Activated CD4-positive, alpha-beta T cell treated with anti-CD3 and anti-CD28 coated beads, Interleukin-2, amount 10 ng/mL, durations not matched to agents 24 days and 14 days (primary cell): Measurements from ENCODE around the gene RHOF. TPM values are rescaled to one million over a fixed set of nuclear protein-coding genes. Genes with fewer than 3 reads are reported as not detected.
A peak's percentile ranks its signal among the peaks of the same experiment; 100 is the strongest.

ENCODE experiments used
- DNase-seq: peaks from one replicate; pipeline ENCODE4 v3.0.0; 2022
- H3K27ac Mint-ChIP-seq: one replicate; pipeline ENCODE4 v1.8.0; 2022; ENCODE audit warnings: mild to moderate bottlenecking, mixed read lengths
- H3K27me3 Mint-ChIP-seq: one replicate; pipeline ENCODE4 v1.8.0; 2022; ENCODE audit warnings: mixed read lengths
- H3K36me3 Mint-ChIP-seq: one replicate; pipeline ENCODE4 v1.8.0; 2022; ENCODE audit warnings: low read depth, mild to moderate bottlenecking, mixed read lengths
- H3K4me1 Mint-ChIP-seq: one replicate; pipeline ENCODE4 v1.8.0; 2021; ENCODE audit warnings: mixed read lengths
- H3K4me3 Mint-ChIP-seq: one replicate; pipeline ENCODE4 v1.8.0; 2022; ENCODE audit warnings: mild to moderate bottlenecking, moderate library complexity, mixed read lengths
- H3K9me3 Mint-ChIP-seq: one replicate; pipeline ENCODE4 v1.8.0; 2021; ENCODE audit warnings: mixed read lengths
- intact Hi-C: fragments of 100-400 bp; cut with micrococcal nuclease; formaldehyde crosslinking; loops from one replicate; pipeline ENCODE4 v1.15.1; 2023
- total RNA-seq: library from RNA; stranded (reverse); gene quantifications from 2 replicates; pipeline ENCODE4 v1.2.3, GENCODE V29; 2022

The RHOF gene
- total RNA-seq, 1 donor from 2014 or later, result 114 TPM

- H3K27me3 Mint-ChIP-seq, result no peaks in the 10 kb centered on the region
- no peaks in the 10 kb centered on the region for H3K9me3 Mint-ChIP-seq
- intact Hi-C loops, result no loop called here
- H3K27ac Mint-ChIP-seq, result peak overlapping the region; percentile 98
- peaks cover 57% of the 10 kb centered on the region for H3K36me3 Mint-ChIP-seq
- peak; percentile 86 for DNase-seq
- peak overlapping the region; percentile 94 for H3K4me3 Mint-ChIP-seq
- H3K4me1 Mint-ChIP-seq, result peaks cover 69% of the 10 kb centered on the region
These were observed 4.2 kb downstream of the RHOF start for GRCh38 chr12:121789233-121789781.

DNA sequence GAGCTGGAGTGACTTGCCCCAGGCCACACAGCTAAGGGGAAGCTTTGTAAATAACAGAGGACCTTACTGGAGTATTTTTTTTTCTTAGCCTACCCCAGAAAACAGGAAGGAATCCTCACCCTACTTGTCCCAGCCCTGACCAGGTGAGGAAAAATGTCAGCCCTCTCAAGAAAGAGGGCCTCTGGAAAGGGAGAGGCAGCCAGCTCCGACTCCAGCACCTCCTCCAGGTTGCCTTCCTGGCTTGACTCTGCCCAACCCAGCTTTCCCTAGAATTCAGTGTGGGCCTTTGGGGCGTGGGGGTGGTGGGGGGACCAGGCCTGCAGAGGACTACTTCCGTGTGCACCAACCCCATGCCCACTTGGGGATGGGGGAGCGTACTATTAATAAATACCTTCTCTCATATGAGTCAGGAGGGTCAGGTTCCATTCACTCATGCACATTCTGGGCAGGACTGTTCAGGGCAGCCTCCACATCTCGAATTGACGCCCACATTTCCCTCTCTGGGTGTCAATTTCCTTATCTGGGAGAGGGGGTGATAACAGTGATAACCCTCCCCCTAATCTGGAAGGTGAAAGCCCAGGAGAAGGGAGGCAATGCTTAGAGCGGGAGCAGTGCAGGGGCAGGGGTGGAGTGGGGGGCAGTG, 5.2 kb downstream of the RHOF start:
- Mint-ChIP-seq H3K4me3 (peak overlapping the region; percentile 94), H3K27me3 (no peaks in the 10 kb centered on the region), H3K36me3 (peaks cover 61% of the 10 kb centered on the region), H3K27ac (peak overlapping the region; percentile 98), H3K9me3 (no peaks in the 10 kb centered on the region), H3K4me1 (peaks cover 74% of the 10 kb centered on the region)
- intact Hi-C loops, result no loop called here
- DNase-seq, result no peak

- peak overlapping the region; percentile 98 for H3K27ac Mint-ChIP-seq
- H3K36me3 Mint-ChIP-seq, result peaks cover 62% of the 10 kb centered on the region
- intact Hi-C loops, result no loop called here
- peak overlapping the region; percentile 94 for H3K4me3 Mint-ChIP-seq
- no peaks in the 10 kb centered on the region for H3K9me3 Mint-ChIP-seq
- DNase-seq, result peak; percentile 81
- peaks cover 78% of the 10 kb centered on the region for H3K4me1 Mint-ChIP-seq
- H3K27me3 Mint-ChIP-seq, result no peaks in the 10 kb centered on the region
These were observed 6.1 kb downstream of the RHOF start for GRCh38 chr12:121787063-121788025.

DNA sequence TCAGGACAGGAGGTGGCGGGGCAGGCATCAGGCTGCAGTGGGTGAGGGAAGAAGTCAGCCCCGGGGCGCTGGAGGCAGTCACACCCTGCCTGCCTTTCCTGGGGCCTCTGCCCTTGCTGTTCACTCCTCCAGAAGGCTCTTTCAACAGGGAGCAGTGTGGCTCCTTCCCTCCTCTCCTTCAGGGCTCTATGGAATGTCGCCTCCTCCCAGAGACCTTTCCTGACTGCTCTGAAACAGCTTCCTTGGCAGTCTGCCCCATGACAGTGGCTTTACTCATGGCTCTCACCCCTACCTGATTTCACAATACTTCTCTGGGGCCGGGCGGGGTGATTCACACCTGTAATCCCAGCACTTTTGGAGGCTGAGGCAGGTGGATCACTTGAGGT, 7.1 kb downstream of the RHOF start:
- H3K9me3 Mint-ChIP-seq, result no peaks in the 10 kb centered on the region
- no peak for DNase-seq
- H3K27ac Mint-ChIP-seq, result peak overlapping the region; percentile 98
- intact Hi-C loops, result no loop called here
- peaks cover 81% of the 10 kb centered on the region for H3K4me1 Mint-ChIP-seq
- no peaks in the 10 kb centered on the region for H3K27me3 Mint-ChIP-seq
- peak overlapping the region; percentile 94 for H3K4me3 Mint-ChIP-seq
- peaks cover 62% of the 10 kb centered on the region for H3K36me3 Mint-ChIP-seq

DNA sequence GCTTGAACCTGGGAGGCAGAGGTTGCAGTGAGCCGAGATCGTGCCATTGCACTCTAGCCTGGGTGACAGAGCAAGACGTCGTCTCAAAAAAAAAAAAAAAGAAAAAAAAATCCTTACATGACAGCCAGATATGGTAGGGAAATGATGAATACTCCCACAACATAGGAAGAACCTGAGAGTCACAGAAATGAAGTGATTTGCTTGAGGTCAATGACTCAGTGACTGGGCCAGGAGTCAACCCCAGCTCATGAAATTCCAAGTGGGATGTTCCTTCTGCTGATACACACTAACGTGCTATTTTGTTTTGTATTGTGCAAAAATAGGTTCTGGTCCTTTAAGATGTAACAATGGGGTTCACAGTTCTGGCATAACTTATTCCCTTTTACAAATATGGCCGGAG, 9.0 kb downstream of the RHOF start:
- Mint-ChIP-seq H3K27me3 (no peaks in the 10 kb centered on the region), H3K9me3 (no peaks in the 10 kb centered on the region), H3K4me3 (peak overlapping the region; percentile 69), H3K36me3 (peaks cover 53% of the 10 kb centered on the region), H3K4me1 (peaks cover 64% of the 10 kb centered on the region), H3K27ac (peak overlapping the region; percentile 75)
- intact Hi-C loops, result no loop called here
- no peak for DNase-seq

GRCh38 chr12:121783766-121784165, 9.7 kb downstream of the RHOF start:
- intact Hi-C loops, result loop anchor here (2.0 kb wide), 1 partner anchor 105 kb away; the partner anchor contains the start of gene PSMD9

GRCh38 chr12:121781998-121782979, 11.2 kb downstream of the RHOF start:
- peak; percentile 81 for DNase-seq
- Mint-ChIP-seq H3K27me3 (no peaks in the 10 kb centered on the region), H3K36me3 (peaks cover 56% of the 10 kb centered on the region), H3K9me3 (no peaks in the 10 kb centered on the region), H3K4me3 (peak overlapping the region; percentile 79), H3K4me1 (peaks cover 47% of the 10 kb centered on the region), H3K27ac (peak overlapping the region; percentile 93)
- intact Hi-C loops, result loop anchor here (1.0 to 2.0 kb wide), 2 partner anchors 11 to 107 kb away; partner anchors contain the start of genes PSMD9 and RHOF

More at GRCh38 chr12:121783766-121784165, 9.7 kb downstream of the RHOF start:
- H3K27me3 Mint-ChIP-seq, result no peaks in the 10 kb centered on the region
- no peak for DNase-seq
- peak overlapping the region; percentile 75 for H3K27ac Mint-ChIP-seq
- H3K4me1 Mint-ChIP-seq, result peaks cover 61% of the 10 kb centered on the region
- H3K36me3 Mint-ChIP-seq, result peaks cover 59% of the 10 kb centered on the region
- H3K9me3 Mint-ChIP-seq, result no peaks in the 10 kb centered on the region
- peak overlapping the region; percentile 69 for H3K4me3 Mint-ChIP-seq

DNA sequence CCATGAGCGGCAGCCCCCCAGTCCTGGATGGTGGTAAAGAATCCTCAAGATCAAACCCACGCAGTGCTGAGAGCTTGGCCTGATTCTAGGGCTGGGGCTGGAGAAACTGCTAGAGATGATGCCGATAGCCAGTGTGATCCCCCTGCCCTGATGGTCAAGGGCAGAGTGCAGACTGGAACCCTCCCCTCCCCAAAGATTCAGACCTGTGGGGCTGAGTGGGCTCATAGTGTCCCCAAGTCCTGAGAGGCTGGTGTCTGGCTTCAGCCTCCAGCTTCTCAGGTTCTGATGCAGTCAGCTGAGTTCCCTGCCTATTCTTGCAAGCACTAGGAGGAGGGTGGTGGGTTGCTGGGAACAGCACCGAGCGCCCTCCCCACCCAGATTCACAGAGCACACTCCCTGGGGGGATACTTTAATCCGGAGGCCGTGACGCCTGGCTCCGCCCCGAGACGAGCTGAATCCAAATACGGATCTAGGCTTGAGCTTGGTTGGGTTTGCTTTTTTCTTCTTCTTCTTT, 11.9 kb downstream of the RHOF start:
- intact Hi-C loops, result no loop called here
- Mint-ChIP-seq H3K4me1 (peaks cover 40% of the 10 kb centered on the region), H3K9me3 (no peaks in the 10 kb centered on the region), H3K27ac (peak overlapping the region; percentile 93), H3K36me3 (peaks cover 51% of the 10 kb centered on the region), H3K27me3 (no peaks in the 10 kb centered on the region), H3K4me3 (peak overlapping the region; percentile 79)
- no peak for DNase-seq

GRCh38 chr12:121780429-121780828, 13.1 kb downstream of the RHOF start:
- peaks cover 46% of the 10 kb centered on the region for H3K36me3 Mint-ChIP-seq

GRCh38 chr12:121779422-121779895, 14.0 kb downstream of the RHOF start:
- Mint-ChIP-seq H3K4me1 (peaks cover 26% of the 10 kb centered on the region), H3K27me3 (no peaks in the 10 kb centered on the region), H3K9me3 (no peaks in the 10 kb centered on the region), H3K36me3 (peaks cover 39% of the 10 kb centered on the region), H3K4me3 (no peak overlapping the region), H3K27ac (no peak overlapping the region)
- intact Hi-C loops, result no loop called here
- no peak for DNase-seq

More at GRCh38 chr12:121780429-121780828, 13.1 kb downstream of the RHOF start:
- H3K27me3 Mint-ChIP-seq, result no peaks in the 10 kb centered on the region
- intact Hi-C loops, result no loop called here
- H3K27ac Mint-ChIP-seq, result no peak overlapping the region
- no peak overlapping the region for H3K4me3 Mint-ChIP-seq
- peaks cover 33% of the 10 kb centered on the region for H3K4me1 Mint-ChIP-seq
- DNase-seq, result no peak
- no peaks in the 10 kb centered on the region for H3K9me3 Mint-ChIP-seq

- intact Hi-C loops, result no loop called here
- H3K9me3 Mint-ChIP-seq, result no peaks in the 10 kb centered on the region
These were observed 14.7 kb downstream of the RHOF start for GRCh38 chr12:121778567-121779421.

More at GRCh38 chr12:121778567-121779421, 14.7 kb downstream of the RHOF start:
- no peak overlapping the region for H3K4me3 Mint-ChIP-seq
- no peak for DNase-seq
- peaks cover 36% of the 10 kb centered on the region for H3K36me3 Mint-ChIP-seq
- peaks cover 20% of the 10 kb centered on the region for H3K4me1 Mint-ChIP-seq
- peak overlapping the region; percentile 49 for H3K27ac Mint-ChIP-seq
- no peaks in the 10 kb centered on the region for H3K27me3 Mint-ChIP-seq
